PC-3 (cell line): Measurements from ENCODE around the gene RHOG.

Source experiments
- EZH2phosphoT487 ChIP-seq: fragments of 300-600 bp; sonication (generic); IDR thresholded peaks from 2 replicates; pipeline ENCODE4 v1.6.1; 2018; ENCODE audit warnings: mild to moderate bottlenecking, antibody characterized with exemption, low read length, borderline replicate concordance
- TF ChIP-seq, protein P1 (sequence below): fragments of 300-600 bp; sonication (generic); conservative IDR thresholded peaks from 2 replicates; pipeline ENCODE4 v1.5.1; 2017; ENCODE audit warnings: antibody characterized with exemption, low read depth, mild to moderate bottlenecking, low read length

DNA sequence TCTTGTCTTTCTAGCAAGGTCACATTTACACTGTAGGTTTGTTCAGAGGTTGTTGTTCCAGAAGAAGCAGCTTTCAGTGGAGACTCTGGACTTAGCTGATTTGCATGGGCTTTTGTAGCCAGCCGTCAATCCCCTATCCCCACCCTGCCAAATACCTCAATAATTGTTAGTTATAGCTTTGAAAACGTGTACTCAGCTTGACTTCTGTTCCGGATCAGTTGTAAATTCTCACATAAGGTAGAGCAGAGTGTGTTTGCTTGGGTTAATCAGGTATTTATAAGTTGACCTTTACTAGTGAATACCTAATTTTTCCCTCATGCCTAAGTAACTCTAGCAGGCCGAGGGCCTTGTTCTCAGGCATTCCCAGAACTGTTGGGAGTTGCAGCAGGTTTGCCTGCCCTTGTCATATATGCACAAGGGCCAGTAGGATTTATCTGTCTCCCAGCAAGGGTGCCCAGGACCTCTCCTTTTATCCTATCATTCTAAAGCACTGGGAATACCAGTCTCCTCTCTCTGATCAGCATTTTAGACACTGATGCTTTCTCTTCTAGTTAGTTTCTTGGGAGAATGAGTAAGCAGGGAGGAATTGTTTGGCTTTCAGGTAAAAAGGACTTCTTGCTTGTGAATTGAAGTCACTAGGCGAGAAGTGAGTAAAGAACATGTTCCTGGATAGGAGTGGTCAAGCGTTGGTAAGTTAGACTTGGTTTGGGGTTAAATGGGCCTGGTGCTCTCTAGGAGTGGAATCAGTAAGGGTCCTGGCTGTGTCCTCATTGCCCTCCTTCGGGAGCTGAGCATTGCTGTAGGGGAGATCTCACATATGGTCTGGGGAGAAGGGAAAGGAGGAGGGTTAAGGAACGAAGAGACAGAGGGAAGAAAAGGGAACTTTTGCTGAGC is 36.9 kb upstream of the RHOG start:
- TF ChIP-seq, protein P1, sequence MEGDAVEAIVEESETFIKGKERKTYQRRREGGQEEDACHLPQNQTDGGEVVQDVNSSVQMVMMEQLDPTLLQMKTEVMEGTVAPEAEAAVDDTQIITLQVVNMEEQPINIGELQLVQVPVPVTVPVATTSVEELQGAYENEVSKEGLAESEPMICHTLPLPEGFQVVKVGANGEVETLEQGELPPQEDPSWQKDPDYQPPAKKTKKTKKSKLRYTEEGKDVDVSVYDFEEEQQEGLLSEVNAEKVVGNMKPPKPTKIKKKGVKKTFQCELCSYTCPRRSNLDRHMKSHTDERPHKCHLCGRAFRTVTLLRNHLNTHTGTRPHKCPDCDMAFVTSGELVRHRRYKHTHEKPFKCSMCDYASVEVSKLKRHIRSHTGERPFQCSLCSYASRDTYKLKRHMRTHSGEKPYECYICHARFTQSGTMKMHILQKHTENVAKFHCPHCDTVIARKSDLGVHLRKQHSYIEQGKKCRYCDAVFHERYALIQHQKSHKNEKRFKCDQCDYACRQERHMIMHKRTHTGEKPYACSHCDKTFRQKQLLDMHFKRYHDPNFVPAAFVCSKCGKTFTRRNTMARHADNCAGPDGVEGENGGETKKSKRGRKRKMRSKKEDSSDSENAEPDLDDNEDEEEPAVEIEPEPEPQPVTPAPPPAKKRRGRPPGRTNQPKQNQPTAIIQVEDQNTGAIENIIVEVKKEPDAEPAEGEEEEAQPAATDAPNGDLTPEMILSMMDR, result no peak
- TF ChIP-seq EZH2phosphoT487, result no peak
